Muscle of arm (tissue), 12 donors: ENCODE measurements around the gene BBS10. TPM values are rescaled to one million over a fixed set of nuclear protein-coding genes. Genes with fewer than 3 reads are reported as not detected.
"Not testable (repeated sequence)": the region's sequence is repeated elsewhere in the genome, so short reads cannot be mapped to it uniquely, and the experiment has no call there.

Experiments used
- DNase-seq: peaks from one replicate; pipeline ENCODE4 v3.0.0-alpha.2; 2013
- polyA plus RNA-seq, 12 donors: library from polyadenylated mRNA; unstranded; fragments of 120-200 nt; gene quantifications; one replicate each; pipeline ENCODE4 v1.2.1, GENCODE V29; 2013; ENCODE audit not compliant: insufficient read length in 12 of 12

The BBS10 gene
- polyA plus RNA-seq, 12 donors = 13.6 to 19.8 (median 16.5) TPM; not detected in 1

DNA sequence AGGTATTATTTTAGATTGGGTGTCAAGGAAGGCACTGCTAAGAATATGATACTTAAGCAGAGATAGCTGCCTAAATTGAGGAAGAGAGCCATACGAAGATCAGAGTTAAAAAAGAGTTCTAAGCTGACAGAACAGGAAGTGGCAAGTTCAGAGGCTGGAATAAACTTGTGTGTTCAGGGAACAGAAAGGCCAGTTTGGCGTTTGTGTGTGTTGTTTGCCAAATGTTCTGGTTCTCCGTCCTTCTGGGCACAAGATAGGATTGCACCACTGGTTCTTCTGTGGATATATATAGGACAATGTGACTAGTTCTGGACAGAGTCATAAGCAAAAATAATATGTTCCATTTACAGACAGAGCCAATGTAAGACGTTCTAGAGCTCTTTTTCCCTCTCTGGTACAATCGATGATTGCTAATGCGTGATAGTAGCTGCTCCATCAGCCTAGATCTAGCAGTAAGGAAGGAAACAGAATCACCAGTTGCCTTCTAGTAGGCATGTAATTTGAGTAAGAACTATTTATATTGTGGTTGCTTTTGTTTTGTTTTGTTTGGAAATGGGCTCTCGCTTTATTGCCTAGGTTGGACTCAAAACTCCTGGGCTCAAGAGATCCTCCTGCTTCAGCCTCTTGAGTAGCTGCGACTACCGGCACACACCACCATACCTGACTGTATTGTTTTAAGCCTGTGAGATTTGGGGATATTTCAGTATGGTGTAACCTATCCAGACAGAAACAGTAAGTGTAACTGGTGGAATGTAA lies 7.4 kb downstream of the BBS10 start:
- DNase-seq = no peak

DNA sequence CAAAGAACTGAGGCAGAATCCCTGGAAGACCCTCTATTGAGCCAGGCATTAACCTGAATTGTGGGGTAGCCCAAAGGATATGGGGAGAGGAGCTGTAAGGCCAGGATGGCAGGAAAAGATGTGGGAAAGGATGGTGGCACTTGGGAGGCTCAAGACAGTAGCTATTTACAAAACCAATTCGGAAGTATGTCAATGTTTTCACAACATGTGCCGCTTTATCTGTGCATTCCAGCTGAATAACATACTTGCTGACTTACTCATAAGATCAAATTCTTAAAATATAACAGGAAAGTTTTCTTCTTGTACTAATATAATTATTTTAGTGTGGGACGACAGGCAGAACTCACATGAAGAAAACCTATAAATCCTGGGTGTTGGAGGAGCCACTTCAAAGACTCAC lies 10.6 kb downstream of the BBS10 start:
- DNase-seq = no peak

DNA sequence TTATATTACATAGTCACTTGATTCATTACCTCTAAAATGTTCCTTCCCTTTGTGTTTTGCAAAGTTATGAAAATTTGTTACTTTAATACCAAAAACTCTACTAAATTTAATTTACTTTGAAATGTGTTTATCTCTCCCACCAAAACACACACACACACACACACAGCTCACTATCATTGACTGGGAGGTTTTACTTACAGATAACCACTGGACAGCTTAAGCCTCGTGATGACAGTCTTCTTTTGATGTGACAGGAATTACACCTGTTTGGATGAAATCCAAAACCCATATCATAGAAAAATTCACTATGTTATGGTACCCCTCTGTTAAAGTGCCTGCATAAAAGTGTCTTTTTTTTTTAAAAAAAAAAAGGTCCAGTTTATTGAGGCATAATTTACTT lies 15.6 kb downstream of the BBS10 start:
- no peak for DNase-seq

DNA sequence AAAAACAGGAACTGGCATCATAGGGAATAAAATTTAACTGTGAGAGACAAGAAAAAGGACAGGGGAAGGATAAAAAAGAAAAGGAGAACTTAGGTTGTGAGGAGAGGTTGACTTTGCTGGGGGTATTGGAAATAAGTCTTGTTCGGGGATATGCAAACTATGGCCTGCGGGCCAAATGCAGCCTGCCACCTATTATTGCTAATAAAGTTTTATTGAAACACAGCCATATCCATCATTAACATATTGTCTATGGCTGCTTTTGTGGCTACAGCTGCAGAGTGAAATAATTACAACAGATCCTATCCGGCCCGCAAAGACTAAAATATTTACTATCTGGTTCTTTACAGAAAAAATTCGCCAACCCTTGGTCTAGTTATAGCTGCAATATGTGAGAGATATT lies 18.6 kb downstream of the BBS10 start:
- no peak for DNase-seq

DNA sequence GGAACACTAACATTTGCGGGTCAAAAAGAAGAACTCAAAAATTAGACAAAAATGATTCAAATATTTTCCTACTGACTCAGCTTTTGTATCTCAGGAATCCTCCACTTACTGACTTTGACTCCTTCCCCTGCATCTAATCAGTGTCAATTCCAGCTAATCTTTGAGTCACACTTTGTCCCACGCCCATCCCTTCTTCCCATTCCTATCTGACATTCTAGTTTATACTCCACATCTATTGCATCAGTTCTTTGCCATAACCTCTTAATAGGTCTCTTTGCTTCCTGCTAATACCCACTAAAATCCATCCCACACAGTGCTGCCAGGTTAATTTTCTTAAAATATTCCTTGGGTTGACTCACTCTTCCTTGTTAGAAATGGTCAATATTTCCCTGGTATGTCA lies 19.1 kb downstream of the BBS10 start:
- DNase-seq = no peak

DNA sequence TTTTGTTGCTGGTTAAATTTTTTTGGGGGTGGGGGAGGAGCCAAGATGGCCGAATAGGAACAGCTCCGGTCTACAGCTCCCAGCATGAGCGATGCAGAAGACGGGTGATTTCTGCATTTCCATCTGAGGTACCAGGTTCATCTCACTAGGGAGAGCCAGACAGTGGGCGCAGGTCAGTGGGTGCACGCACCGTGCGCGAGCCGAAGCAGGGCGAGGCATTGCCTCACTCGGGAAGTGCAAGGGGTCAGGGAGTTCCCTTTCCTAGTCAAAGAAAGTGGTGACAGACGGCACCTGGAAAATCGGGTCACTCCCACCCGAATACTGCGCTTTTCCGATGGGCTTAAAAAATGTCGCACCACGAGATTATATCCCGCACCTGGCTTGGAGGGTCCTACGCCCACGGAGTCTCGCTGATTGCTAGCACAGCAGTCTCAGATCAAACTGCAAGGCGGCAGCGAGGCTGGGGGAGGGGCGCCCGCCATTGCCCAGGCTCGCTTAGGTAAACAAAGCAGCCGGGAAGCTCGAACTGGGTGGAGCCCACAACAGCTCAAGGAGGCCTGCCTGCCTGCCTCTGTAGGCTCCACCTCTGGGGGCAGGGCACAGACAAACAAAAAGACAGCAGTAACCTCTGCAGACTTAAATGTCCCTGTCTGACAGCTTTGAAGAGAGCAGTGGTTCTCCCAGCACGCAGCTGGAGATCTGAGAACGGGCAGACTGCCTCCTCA lies 28.5 kb downstream of the BBS10 start:
- DNase-seq = not testable (repeated sequence)

DNA sequence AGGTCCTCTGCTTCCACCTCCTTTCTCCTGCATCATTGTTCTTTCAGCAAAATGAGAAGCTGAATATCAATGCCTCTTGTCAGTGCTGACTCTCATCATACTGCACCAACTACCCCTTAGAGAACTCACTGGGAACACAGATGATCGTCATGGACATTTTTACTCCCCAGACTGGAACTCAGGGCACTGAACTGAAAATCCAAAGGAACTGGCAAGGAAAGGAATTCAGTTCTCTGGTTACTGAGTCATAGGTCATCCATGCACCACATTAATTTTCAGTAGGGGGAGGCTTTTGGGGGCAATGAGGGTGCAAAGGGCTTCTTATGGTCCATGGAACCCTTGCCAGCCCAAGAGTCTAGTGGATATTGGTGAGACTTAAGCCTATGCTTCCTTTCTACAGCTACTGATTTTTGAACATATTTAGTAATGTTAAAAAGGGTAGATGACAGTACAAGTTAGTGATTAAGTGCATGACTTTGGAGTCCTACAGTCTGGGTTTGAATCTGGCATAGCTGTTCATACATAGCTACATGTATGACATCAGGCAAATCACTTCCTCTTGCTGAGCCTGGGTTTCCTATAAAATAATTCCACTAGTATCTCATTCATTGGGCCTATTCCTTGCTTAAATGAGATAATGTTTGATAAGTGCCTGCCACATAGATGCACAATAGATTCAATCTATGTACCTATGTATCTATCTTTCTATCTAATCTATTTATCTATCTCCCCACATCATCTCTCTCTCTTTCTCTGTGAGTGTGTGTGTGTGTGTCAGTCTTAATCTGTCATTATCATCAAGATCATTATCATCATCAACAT lies 29.2 kb downstream of the BBS10 start:
- DNase-seq = no peak

DNA sequence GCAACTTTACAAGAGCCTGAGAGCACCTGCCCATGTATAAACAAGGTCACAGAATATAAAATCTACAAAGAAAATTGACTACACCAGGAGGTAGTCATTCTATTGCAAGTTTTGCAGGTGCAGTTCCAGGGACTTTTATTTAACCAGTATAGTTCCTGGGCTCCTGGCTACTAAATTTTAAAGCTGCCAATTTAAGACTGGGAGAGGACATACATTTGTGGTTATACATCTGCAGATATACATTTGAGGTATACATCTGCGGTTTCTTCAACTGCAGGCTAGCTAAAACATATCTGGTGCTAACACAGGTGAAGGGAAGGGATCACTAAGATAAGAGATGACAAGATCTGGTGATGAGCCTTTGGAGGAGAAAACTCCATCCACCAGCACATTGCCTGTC lies 30.2 kb downstream of the BBS10 start:
- DNase-seq = no peak

DNA sequence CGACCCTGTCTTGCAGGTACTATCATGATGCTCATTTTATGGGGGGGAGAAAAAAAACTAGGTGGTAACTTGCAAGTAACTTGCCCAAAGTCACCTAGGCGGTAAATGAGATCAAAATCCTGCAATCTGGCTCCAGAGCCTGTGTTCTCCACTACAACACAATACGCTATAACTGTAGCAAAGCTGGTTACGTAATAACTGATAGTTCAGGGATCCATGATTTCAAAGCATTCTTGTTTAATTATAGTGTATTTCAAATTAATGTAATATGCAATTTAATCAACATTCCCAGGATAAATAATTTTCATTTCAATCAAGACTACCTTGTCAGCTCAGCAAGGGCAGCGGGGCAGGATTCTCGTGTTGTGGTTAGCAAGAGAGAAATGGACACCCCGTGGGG lies 31.7 kb downstream of the BBS10 start:
- no peak for DNase-seq

DNA sequence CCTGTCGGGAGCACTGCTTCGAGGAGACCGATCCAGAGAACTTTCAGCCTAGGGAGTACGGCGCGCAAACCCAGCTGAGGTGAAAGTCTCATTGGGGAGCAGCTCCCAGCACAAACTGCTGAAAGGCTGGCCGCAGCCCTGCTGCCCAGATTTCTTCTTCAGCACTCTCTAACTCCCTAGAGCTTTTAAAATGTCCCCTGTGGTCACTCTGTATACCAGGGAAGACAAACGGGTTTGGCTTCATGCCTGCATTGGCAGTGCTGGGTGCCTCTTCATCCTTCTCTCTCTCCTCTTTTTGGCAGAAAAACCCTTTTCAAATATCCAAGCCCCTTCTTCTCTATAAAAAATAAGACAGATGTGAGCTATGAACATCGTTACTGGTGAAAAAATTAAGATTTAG lies 34.9 kb downstream of the BBS10 start:
- DNase-seq = no peak

DNA sequence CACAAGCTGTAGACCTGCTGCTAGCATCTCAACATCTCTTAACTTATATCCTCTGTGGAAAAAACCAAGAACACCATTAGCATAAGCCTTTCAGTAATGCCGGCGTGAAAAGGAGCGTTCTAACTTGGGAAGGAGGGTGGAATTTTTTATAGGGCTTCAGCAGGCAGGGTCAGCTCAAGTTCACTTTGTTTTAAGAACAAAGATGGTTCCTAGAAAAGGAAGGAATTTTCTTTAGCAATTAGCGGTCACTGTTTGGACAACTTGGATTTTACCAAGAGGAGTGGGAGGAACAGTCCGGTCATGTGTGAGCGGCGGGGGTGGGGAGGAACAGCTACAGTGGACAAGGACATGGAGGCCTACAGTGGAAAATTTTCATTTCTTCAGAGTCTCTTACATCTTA lies 35.9 kb downstream of the BBS10 start:
- DNase-seq = no peak

DNA sequence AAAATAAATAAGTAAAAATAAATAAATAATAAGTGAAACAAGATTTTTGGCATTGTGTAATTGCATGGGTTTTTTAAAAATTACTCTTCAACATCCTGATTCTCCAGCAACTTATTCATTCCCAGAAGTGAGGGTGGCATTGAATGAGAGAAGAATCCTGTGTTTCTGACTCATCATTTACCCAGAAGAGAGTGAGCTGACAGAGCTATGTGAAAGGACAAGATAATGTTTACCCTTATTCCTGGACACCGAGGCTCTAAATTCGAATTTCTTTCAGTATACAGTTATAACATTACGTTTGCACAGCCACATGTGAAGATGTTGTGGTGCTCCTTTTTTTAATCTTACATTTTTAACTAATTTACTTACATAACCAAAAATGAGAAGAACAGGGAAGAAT lies 36.4 kb downstream of the BBS10 start:
- DNase-seq = no peak

DNA sequence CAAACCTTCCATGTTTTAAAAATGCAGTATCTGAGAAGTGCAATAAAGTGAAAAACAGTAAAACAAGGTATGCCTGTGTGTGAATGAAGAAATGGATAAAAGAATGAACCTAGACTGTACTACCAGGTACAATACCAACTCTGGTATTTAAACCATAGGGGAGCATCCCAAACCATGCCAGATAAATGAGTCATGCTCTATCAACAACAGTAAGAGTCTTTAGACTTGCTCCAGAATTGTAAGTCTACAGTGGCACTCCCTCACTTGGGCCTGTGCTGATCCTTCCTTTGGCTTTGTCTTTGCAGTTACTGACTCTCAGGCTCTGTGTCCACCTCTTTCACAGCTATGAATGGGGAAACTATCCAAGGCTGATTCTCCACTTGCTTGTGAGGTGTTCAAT lies 38.1 kb downstream of the BBS10 start:
- no peak for DNase-seq

DNA sequence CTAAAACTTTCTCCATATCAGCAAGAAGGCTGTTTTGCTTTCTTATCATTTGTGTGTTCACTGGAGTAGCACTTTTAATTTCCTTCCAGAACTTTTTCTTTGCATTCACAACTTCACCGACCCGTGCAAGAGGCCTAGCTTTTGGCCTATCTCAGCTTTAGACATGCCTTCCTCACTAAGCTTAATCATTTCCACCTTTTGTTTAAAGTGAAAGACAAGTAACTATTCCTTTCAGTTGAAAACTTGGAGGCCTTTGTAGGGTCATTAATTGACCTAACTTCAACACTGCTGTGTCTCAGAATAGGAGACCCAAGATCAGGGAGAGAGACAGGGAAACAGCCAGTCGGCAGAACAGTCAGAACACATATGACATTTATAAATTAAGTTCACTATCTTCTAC lies 39.3 kb downstream of the BBS10 start:
- DNase-seq = no peak

DNA sequence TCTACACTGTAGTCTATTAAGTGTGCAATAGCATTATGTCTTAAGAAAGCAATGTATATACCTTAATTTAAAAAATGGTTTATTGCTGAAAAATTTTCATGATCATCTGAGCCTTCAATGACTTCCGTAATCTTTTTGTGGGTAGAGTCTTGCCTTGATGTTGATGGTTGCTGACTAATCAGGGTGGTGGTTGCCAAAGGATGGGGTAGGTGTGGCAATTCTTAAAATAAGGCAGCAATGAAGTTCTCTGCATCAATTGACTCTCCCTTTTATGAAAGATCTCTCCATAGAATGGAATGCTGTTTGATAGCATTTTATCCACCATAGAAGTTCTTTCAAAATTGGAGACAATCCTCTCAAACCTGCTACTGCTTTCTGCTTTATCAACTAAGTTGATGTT lies 41.1 kb downstream of the BBS10 start:
- DNase-seq = no peak

DNA sequence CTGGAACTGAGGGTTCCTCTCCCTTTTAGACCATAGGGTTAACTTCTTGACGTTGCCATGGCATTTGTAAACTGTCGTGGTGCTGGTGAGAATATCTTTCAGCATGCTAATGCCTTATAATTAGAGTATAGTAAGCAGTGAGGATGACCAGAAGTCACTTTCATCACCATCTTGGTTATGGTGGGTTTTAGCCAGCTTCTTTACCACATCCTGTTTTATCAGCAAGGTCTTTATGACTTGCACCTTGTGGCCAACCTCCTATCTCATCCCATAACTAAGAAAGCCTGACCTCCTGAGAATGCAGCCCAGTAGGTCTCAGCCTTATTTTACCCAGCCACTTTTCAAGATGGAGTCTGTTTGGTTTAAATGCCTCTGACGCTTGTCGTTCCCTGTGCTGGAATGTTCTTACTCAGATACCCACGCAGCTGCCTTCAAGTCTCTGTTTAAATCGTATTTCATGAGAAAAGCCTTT lies 44.2 kb downstream of the BBS10 start:
- no peak for DNase-seq

DNA sequence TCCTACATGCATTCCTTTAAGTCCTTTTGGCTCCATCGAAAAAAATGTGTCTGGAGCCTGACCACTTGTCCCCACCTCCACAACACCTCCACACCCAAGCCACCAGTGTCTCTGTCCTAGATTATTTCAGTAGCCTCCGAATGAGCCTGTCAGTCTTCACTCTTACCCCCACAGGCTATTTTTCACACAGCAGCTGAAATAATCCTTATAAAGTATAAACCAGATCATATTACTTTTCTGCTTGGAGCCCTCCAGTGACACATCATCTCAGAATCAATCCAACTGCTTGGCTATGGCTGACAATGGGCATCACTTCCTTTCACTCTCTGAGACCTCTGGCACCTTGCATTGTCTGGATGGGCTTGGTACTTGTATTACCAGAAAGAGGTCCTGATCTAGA lies 44.9 kb downstream of the BBS10 start:
- no peak for DNase-seq

DNA sequence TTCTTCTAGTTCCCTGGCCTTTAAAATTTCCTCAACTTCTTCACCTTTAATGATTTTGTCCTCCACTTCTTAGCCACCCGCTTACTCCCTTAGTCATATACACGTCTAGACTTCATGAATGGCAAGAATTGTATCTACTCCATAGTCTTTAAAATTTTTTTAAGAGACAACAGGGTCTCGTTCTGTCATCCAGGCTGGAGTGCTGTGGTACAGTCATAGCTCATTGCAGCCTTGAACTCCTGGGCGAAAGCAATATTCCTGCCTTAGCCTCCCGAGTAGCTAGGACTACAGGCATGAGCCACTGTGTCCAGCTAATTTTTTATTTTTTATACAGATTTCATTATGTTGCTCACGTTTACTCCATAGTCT lies 47.9 kb downstream of the BBS10 start:
- DNase-seq = no peak

DNA sequence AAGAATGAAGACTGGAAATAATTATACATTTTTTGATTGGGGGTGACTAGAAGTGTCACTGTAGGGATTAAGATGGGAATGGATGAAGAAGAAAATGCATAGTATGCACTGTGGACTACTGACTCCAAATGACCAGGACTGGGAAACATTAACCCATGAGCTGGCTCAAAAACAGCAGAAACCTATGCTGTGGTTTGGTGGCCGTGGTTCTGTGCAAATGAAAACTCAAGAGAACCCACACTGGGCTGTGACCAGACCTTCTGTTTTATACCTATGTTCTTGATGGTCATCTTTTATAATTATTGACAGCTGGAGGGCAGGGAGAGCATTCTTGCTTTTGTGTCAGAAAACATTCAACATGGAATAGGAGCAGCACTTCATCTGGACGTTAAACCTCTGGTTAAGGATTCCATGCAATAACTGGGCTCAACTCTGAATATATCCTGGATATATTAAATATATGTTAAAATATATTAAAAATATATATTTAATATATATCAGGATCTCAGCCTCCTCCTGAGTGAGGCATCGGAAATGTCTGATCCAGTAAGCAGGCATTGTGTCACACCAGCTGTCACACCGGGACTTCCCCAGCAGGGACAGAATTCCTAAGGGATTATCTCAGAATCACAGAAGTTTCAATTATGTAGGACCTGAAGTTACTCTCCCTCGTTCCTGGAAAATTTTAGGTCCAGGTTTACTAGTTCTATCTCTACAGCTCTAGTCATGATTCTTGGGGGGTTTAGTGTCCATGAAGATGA lies 48.5 kb downstream of the BBS10 start:
- no peak for DNase-seq
